HepG2 (cell line): ENCODE data around the gene C5AR2. TPM values are rescaled to one million over a fixed set of nuclear protein-coding genes. Genes with fewer than 3 reads are reported as not detected.
A peak's percentile ranks its signal among the peaks of the same experiment; 100 is the strongest.

Experiments used
- ATAD3A ChIP-seq: sonication (generic); formaldehyde crosslinking; IDR thresholded peaks from 2 replicates; pipeline ENCODE4 v1.4.0; 2020; ENCODE audit warnings: missing genetic modification reagents
- ATF5 ChIP-seq: sonication (generic); formaldehyde crosslinking; IDR thresholded peaks from 2 replicates; pipeline ENCODE4 v1.4.0; 2020; ENCODE audit warnings: mild to moderate bottlenecking, low read depth, missing genetic modification reagents
- ATF7-NPFF ChIP-seq: sonication (generic); formaldehyde crosslinking; IDR thresholded peaks from 2 replicates; pipeline ENCODE4 v1.8.1; 2023; ENCODE audit warnings: mild to moderate bottlenecking, low read depth, missing genetic modification reagents, moderate library complexity
- BHLHE40 ChIP-seq: IDR thresholded peaks from 2 replicates; pipeline ENCODE4 v1.6.1; 2011; ENCODE audit warnings: low read length, improper control_type of control experiment
- FIP1L1 ChIP-seq: fragments of 200-400 bp; formaldehyde crosslinking; IDR thresholded peaks from 2 replicates; pipeline ENCODE4 v1.6.1; 2018; ENCODE audit warnings: low read depth, mild to moderate bottlenecking, low read length, moderate library complexity, borderline replicate concordance; ENCODE audit not compliant: insufficient read depth
- HNF1B ChIP-seq: sonication (generic); formaldehyde crosslinking; IDR thresholded peaks from 2 replicates; pipeline ENCODE4 v1.5.1; 2020; ENCODE audit warnings: mild to moderate bottlenecking, moderate library complexity, missing genetic modification reagents
- HOXA3 ChIP-seq: sonication (generic); formaldehyde crosslinking; IDR thresholded peaks from 2 replicates; pipeline ENCODE4 v1.5.0; 2020; ENCODE audit warnings: missing genetic modification reagents
- IKZF4 ChIP-seq: sonication (generic); formaldehyde crosslinking; IDR thresholded peaks from 2 replicates; pipeline ENCODE4 v1.5.1; 2020; ENCODE audit warnings: borderline replicate concordance, mild to moderate bottlenecking, low read depth, missing genetic modification reagents; ENCODE audit errors: not compliant biosample characterization
- KLF16 ChIP-seq, 2 experiments: sonication (generic) in 1 of 2; formaldehyde crosslinking in 1 of 2; IDR thresholded peaks; 2 replicates each; pipeline versions ENCODE4 v1.6.1 to v1.8.0; 2016 to 2023; ENCODE audit warnings: missing genetic modification reagents in 2 of 2, missing compliant biosample characterization in 1 of 2
- RCOR2 ChIP-seq: IDR thresholded peaks from 2 replicates; pipeline ENCODE4 v1.6.1; 2016; ENCODE audit warnings: missing biosample characterization, missing genetic modification reagents
- SCMH1 ChIP-seq: sonication (generic); formaldehyde crosslinking; IDR thresholded peaks from 2 replicates; pipeline ENCODE4 v1.9.0; 2021; ENCODE audit warnings: missing genetic modification reagents, mild to moderate bottlenecking, borderline replicate concordance
- TCF12 ChIP-seq, 2 experiments: fragments of 450-650 bp in 1 of 2; sonication (generic) in 1 of 2; formaldehyde crosslinking in 1 of 2; IDR thresholded peaks; 2 replicates each; pipeline versions ENCODE4 v1.6.1 to v1.8.0; 2017 to 2022; ENCODE audit warnings: antibody characterized with exemption in 1 of 2, mild to moderate bottlenecking in 1 of 2, missing genetic modification reagents in 1 of 2, moderate library complexity in 1 of 2
- TOPORS ChIP-seq: sonication (generic); formaldehyde crosslinking; IDR thresholded peaks from 2 replicates; pipeline ENCODE4 v1.8.0; 2023; ENCODE audit warnings: mild to moderate bottlenecking, missing genetic modification reagents
- XBP1 ChIP-seq: sonication (generic); formaldehyde crosslinking; IDR thresholded peaks from 2 replicates; pipeline ENCODE4 v1.5.0; 2020; ENCODE audit warnings: missing genetic modification reagents
- ZFP91 ChIP-seq: sonication (generic); formaldehyde crosslinking; IDR thresholded peaks from 2 replicates; pipeline ENCODE4 v1.9.0; 2022; ENCODE audit warnings: missing genetic modification reagents, mild to moderate bottlenecking, borderline replicate concordance
- ZKSCAN1 ChIP-seq: fragments of 150-350 bp; IDR thresholded peaks from 2 replicates; pipeline ENCODE4 v1.6.1; 2014; ENCODE audit warnings: low read length
- ZNF280B ChIP-seq: sonication (generic); formaldehyde crosslinking; IDR thresholded peaks from 2 replicates; pipeline ENCODE4 v1.5.0; 2020; ENCODE audit warnings: missing genetic modification reagents, mild to moderate bottlenecking, borderline replicate concordance
- ZNF331 ChIP-seq: sonication (generic); formaldehyde crosslinking; IDR thresholded peaks from 2 replicates; pipeline ENCODE4 v1.4.0; 2020; ENCODE audit warnings: missing genetic modification reagents
- ZNF605 ChIP-seq: sonication (generic); formaldehyde crosslinking; IDR thresholded peaks from 2 replicates; pipeline ENCODE4 v1.8.0; 2022; ENCODE audit warnings: mild to moderate bottlenecking, missing genetic modification reagents
- ZNF644 ChIP-seq: IDR thresholded peaks from 2 replicates; pipeline ENCODE4 v1.6.1; 2016; ENCODE audit warnings: low read depth
- ZNF691 ChIP-seq: sonication (generic); formaldehyde crosslinking; IDR thresholded peaks from 2 replicates; pipeline ENCODE4 v1.4.0; 2020; ENCODE audit warnings: missing genetic modification reagents, low read depth, mild to moderate bottlenecking, borderline replicate concordance
- ZNF879 ChIP-seq: sonication (generic); formaldehyde crosslinking; IDR thresholded peaks from 2 replicates; pipeline ENCODE4 v1.8.1; 2023; ENCODE audit warnings: missing genetic modification reagents
- polyA plus RNA-seq, 8 experiments: library from polyadenylated mRNA; depleted of rRNA in 3 of 8; stranded (reverse) in 7 of 8; unstranded in 1 of 8; fragments of >200 nt; fragmentation: Illumina TruSeq in 4 of 8; extraction: Trizol in 4 of 8; gene quantifications; 2 replicates each; pipeline versions ENCODE4 v1.2.1 to v1.2.3, GENCODE V29; 2011 to 2016; ENCODE audit warnings: low read depth in 4 of 8, missing spikeins in 1 of 8, mixed read lengths in 1 of 8; ENCODE audit not compliant: insufficient read depth in 1 of 8
- total RNA-seq, 5 experiments: library from RNA; depleted of rRNA; stranded (reverse); fragments of >200 nt; fragmentation: Illumina TruSeq; extraction: Trizol; gene quantifications; 2 replicates each; pipeline ENCODE4 v1.2.3, GENCODE V29; 2016; ENCODE audit warnings: low read depth in 1 of 5
- TF ChIP-seq, protein P1 (sequence below): IDR thresholded peaks from 2 replicates; pipeline ENCODE4 v1.6.1; 2018; ENCODE audit warnings: missing genetic modification reagents

The C5AR2 gene
- total and polyA plus RNA-seq, 2 of the 13 experiments (the other 11 are each of a cell fraction or from before 2014, with no cell fraction given): 0.09 to 0.24 TPM

- TF ChIP-seq HNF1B (peak; percentile 64), FIP1L1 (no peak), TOPORS (no peak), ZNF331 (CRISPR knock-in tag) (peak; percentile 94), SCMH1 (CRISPR knock-in tag) (no peak), ATAD3A (no peak), HOXA3 (CRISPR knock-in tag) (peak; percentile 80), ZNF644 (no peak; the same call in 1 of the 2 replicates), ZNF605 (CRISPR knock-in tag) (0 out of 2 replicates have a peak, but pooled peaks have one; percentile 66), ATF5 (CRISPR knock-in tag) (no peak), ZNF879 (CRISPR knock-in tag) (no peak), RCOR2 (CRISPR knock-in tag) (no peak), ZKSCAN1 (no peak), TCF12 (IDR thresholded peaks at IDR 0.05) (no peak), TCF12 (CRISPR knock-in tag; IDR thresholded peaks at IDR 0.05) (no peak), XBP1 (no peak), IKZF4 (CRISPR knock-in tag) (no peak), ZNF280B (CRISPR knock-in tag) (peak; percentile 74; the same call in 1 of the 2 replicates), ZFP91 (peak; percentile 75), ZNF691 (CRISPR knock-in tag) (no peak), ATF7-NPFF (peak; percentile 64; the same call in 1 of the 2 replicates), BHLHE40 (peak; percentile 75), KLF16 (CRISPR knock-in tag; IDR thresholded peaks at IDR 0.05) (0 out of 4 replicates have a peak, but pooled peaks of 1 of the 2 experiments have one; percentile 42)
- TF ChIP-seq, protein P1, sequence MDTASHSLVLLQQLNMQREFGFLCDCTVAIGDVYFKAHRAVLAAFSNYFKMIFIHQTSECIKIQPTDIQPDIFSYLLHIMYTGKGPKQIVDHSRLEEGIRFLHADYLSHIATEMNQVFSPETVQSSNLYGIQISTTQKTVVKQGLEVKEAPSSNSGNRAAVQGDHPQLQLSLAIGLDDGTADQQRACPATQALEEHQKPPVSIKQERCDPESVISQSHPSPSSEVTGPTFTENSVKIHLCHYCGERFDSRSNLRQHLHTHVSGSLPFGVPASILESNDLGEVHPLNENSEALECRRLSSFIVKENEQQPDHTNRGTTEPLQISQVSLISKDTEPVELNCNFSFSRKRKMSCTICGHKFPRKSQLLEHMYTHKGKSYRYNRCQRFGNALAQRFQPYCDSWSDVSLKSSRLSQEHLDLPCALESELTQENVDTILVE (CRISPR knock-in tag): no peak
These were observed 21.3 kb downstream of the C5AR2 start (continued) for GRCh38 chr19:47353307-47353712.
